Tibial nerve (tissue), 4 donors: ENCODE measurements around the gene AGBL1. TPM values are rescaled to one million over a fixed set of nuclear protein-coding genes. Genes with fewer than 3 reads are reported as not detected.

Experiments
- DNase-seq, 2 donors: peaks; one replicate each; pipeline ENCODE4 v3.0.0-alpha.2; 2019; ENCODE audit warnings: low spot score in 2 of 2
- H3K27ac ChIP-seq, 4 donors: fragments of 200-600 bp; sonication (generic) in 3 of 4; one replicate each; pipeline ENCODE4 v1.5.1; 2017 to 2019; ENCODE audit warnings: mild to moderate bottlenecking in 1 of 4
- H3K27me3 ChIP-seq, 2 donors: fragments of 200-600 bp; sonication (generic) in 1 of 2; one replicate each; pipeline versions ENCODE4 v1.5.1 to v1.6.0; 2017 to 2019
- H3K36me3 ChIP-seq, 3 donors: fragments of 200-600 bp; sonication (generic); one replicate each; pipeline ENCODE4 v1.5.1; 2018 to 2019
- H3K4me1 ChIP-seq, 4 donors: fragments of 200-600 bp; sonication (generic) in 3 of 4; one replicate each; pipeline ENCODE4 v1.5.1; 2017 to 2019
- H3K4me3 ChIP-seq, 4 donors: fragments of 200-600 bp; sonication (generic) in 3 of 4; one replicate each; pipeline ENCODE4 v1.5.1; 2017 to 2019; ENCODE audit warnings: mild to moderate bottlenecking in 1 of 4, moderate library complexity in 1 of 4
- H3K9me3 ChIP-seq, 4 donors: fragments of 200-600 bp; sonication (generic) in 3 of 4; one replicate each; pipeline ENCODE4 v1.5.1; 2017 to 2019
- CTCF ChIP-seq, 5 experiments: fragments of 200-600 bp in 3 of 5; fragments of 450-650 bp in 2 of 5; sonication (generic) in 3 of 5; IDR thresholded peaks; one replicate each; pipeline ENCODE4 v1.5.1; 2016 to 2019; ENCODE audit warnings: antibody characterized with exemption in 5 of 5, mild to moderate bottlenecking in 3 of 5, moderate library complexity in 2 of 5
- EP300 ChIP-seq, 2 donors: sonication (generic); formaldehyde crosslinking; IDR thresholded peaks; one replicate each; pipeline ENCODE4 v1.6.1; 2017; ENCODE audit warnings: antibody characterized with exemption in 2 of 2, mild to moderate bottlenecking in 1 of 2
- POLR2A ChIP-seq, 2 donors: fragments of 450-650 bp; IDR thresholded peaks; one replicate each; pipeline ENCODE4 v1.6.1; 2017; ENCODE audit warnings: antibody characterized with exemption in 2 of 2, mild to moderate bottlenecking in 2 of 2, moderate library complexity in 2 of 2
- WGBS, 2 donors: methylation state at CpG; one replicate each; pipeline ENCODE4 v1.1.5; 2018; 5-methylcytosine and 5-hydroxymethylcytosine counted together
- total RNA-seq, 4 donors: library from RNA; depleted of rRNA; stranded (reverse); fragments of >200 nt; gene quantifications; one replicate each; pipeline ENCODE4 v1.1.0, GENCODE V29; 2016

The AGBL1 gene
- total RNA-seq, 4 donors from 2014 or later, result under 0.01 to 1.2 (median 0.21) TPM; not detected in 1

- no peak for DNase-seq
- Histone ChIP-seq H3K4me3 (no peak overlapping the region), H3K27ac (no peak overlapping the region), H3K27me3 (no peaks in the 10 kb centered on the region), H3K4me1 (no peaks in the 10 kb centered on the region), H3K9me3 (peaks cover 0 to 5% (median 0%) of the 10 kb centered on the region in 4 donors), H3K36me3 (no peaks in the 10 kb centered on the region)
- TF ChIP-seq EP300 (IDR thresholded peaks at IDR 0.05) (no peak), POLR2A (IDR thresholded peaks at IDR 0.05) (no peak), CTCF (IDR thresholded peaks at IDR 0.05) (no peak)
Observed at GRCh38 chr15:86558252-86558651, 478.6 kb downstream of the AGBL1 start.

GRCh38 chr15:86558686-86559085 is 479.0 kb downstream of the AGBL1 start:
- Histone ChIP-seq H3K9me3 (peaks cover 0 to 5% (median 0%) of the 10 kb centered on the region in 4 donors), H3K27ac (no peak overlapping the region), H3K4me1 (no peaks in the 10 kb centered on the region), H3K36me3 (no peaks in the 10 kb centered on the region), H3K27me3 (no peaks in the 10 kb centered on the region), H3K4me3 (no peak overlapping the region)
- no peak for DNase-seq
- 79 to 81% methylated on average over 5 of the region's 5 CpGs for WGBS, 2 donors
- TF ChIP-seq EP300 (IDR thresholded peaks at IDR 0.05) (no peak), CTCF (IDR thresholded peaks at IDR 0.05) (no peak), POLR2A (IDR thresholded peaks at IDR 0.05) (no peak)

- Histone ChIP-seq H3K27ac (no peak overlapping the region), H3K9me3 (peaks cover 0 to 16% (median 0%) of the 10 kb centered on the region in 4 donors), H3K4me1 (no peaks in the 10 kb centered on the region), H3K4me3 (no peak overlapping the region), H3K27me3 (no peaks in the 10 kb centered on the region), H3K36me3 (no peaks in the 10 kb centered on the region)
- no peak for DNase-seq
- TF ChIP-seq POLR2A (IDR thresholded peaks at IDR 0.05), result no peak
- no peak for TF ChIP-seq CTCF (IDR thresholded peaks at IDR 0.05)
- TF ChIP-seq EP300 (IDR thresholded peaks at IDR 0.05), result no peak
Observed at GRCh38 chr15:86568378-86568777, 488.7 kb downstream of the AGBL1 start.

GRCh38 chr15:86570738-86571137 is 491.1 kb downstream of the AGBL1 start:
- TF ChIP-seq CTCF (IDR thresholded peaks at IDR 0.05) (no peak), POLR2A (IDR thresholded peaks at IDR 0.05) (no peak), EP300 (IDR thresholded peaks at IDR 0.05) (no peak)
- Histone ChIP-seq H3K9me3 (no peaks in the 10 kb centered on the region), H3K27me3 (no peaks in the 10 kb centered on the region), H3K27ac (no peak overlapping the region), H3K4me3 (no peak overlapping the region), H3K36me3 (no peaks in the 10 kb centered on the region), H3K4me1 (no peaks in the 10 kb centered on the region)
- DNase-seq, result no peak
- 84 to 85% methylated on average over 4 to 9 of the region's 9 CpGs for WGBS, 2 donors

GRCh38 chr15:86571873-86572272 is 492.2 kb downstream of the AGBL1 start:
- Histone ChIP-seq H3K4me3 (no peak overlapping the region), H3K4me1 (no peaks in the 10 kb centered on the region), H3K27me3 (no peaks in the 10 kb centered on the region), H3K9me3 (peaks cover 0 to 6% (median 0%) of the 10 kb centered on the region in 4 donors), H3K27ac (no peak overlapping the region), H3K36me3 (no peaks in the 10 kb centered on the region)
- WGBS, 2 donors, result 82 to 86% methylated on average over 11 of the region's 11 CpGs
- TF ChIP-seq POLR2A (IDR thresholded peaks at IDR 0.05) (no peak), EP300 (IDR thresholded peaks at IDR 0.05) (no peak), CTCF (IDR thresholded peaks at IDR 0.05) (no peak)
- no peak for DNase-seq
